Dermis blood vessel endothelial cell (primary cell): ENCODE results near the gene PRKCB. TPM values are rescaled to one million over a fixed set of nuclear protein-coding genes. Genes with fewer than 3 reads are reported as not detected.

Source experiments
- DNase-seq: peaks from one replicate; pipeline ENCODE4 v3.0.0; 2010
- total RNA-seq: library from RNA; depleted of rRNA; stranded (reverse); fragments of >200 nt; gene quantifications from 2 replicates; pipeline ENCODE4 v1.2.3, GENCODE V29; 2014

Gene PRKCB
- total RNA-seq, 1 donor from 2014 or later = not detected

DNA sequence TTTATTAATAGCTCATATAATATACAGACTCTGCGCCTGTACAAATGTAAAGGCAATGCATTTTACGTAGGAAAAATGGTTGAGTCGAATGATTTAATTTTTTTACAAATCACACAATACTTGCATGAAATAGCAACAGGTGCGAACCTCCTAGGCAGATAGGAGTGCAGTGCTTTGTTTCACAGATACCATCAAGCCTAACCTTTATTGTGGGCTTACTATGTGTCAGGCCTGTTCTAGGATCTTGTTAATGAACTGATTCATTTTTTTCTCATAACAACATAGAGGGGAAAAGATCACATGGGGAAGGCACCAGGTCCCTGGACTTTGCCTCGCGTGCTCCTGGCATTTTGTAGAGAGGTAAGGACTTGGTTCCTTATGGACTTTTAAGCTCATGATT lies 107.8 kb downstream of the PRKCB start:
- DNase-seq = no peak

DNA sequence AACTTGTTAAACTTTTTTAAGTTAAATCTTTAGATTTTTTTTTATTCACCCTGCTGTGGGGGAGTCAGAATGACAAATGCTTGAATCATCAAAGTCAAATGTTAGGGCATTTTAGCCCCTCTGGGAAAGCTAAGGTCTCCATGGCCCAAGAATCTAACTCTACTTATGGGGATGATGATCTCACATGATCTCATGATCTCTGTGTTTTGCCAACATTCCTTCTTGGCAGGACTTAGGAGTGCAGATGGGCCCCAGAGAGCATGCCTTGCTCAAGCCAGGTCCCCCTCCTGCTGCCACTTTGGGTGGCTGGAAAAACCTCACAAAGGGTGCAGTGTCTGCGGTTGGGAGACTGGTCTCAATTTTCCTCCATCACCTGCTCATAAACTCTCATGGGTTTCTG lies 108.6 kb downstream of the PRKCB start:
- no peak for DNase-seq

DNA sequence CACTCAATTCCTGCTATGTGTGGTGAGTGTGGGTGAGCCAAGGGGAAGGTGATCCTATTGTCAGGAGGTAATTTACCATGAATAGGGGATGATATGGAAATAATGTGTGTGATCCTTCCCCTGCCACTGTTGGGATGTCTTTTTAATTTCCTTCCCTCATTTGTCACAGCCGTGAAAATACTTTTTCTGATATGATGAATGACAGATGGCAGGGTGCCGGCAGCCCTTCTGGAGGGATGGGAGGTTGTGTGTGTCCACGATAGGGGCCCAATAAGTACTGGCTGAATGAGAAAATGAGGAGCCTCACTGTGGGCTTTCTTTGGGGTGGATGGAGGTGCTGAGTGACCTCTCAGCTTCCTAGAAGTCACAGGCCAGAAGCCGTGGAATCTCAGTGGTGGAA lies 109.5 kb downstream of the PRKCB start:
- DNase-seq = no peak

DNA sequence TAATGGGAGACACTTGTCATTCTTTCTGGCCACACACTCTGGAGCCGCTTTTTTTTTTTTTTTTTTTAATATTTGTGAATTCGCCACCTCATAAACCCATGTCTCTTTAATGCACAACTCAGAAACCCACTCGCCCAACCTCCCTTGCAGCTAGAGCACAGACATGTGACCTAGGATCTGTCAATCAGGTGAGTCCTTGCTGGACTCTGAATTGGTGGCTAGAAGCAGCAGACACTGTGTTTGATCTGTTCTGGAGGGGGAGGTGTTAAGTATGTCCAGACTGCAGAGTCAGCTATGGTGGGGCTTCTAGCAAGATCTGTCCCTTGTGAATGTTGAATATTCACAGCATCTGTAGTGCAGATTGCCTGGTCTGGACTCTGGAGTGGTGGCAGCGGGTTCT lies 112.1 kb downstream of the PRKCB start:
- no peak for DNase-seq

DNA sequence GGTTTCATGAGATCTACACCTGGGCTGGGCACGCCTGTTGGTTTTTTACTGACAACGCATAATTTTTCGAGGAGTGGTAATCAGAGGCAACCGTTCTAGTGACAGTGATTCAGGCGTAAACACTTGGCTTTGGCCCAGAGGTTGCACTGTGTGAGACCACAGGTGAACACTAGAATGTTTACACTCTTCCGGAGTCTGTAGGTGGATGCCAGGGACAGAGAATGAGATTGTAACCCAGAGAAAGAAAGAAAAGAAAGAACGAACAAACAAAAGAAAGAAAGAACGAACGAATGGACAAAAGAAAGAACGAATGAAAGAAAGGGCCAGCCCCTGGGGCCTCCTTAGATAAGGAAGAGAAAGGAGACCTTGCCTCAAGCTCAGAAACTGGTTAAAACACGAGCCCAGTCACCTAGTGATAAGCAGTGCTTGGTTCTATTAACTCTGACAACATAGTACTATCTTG lies 113.2 kb downstream of the PRKCB start:
- DNase-seq = no peak

DNA sequence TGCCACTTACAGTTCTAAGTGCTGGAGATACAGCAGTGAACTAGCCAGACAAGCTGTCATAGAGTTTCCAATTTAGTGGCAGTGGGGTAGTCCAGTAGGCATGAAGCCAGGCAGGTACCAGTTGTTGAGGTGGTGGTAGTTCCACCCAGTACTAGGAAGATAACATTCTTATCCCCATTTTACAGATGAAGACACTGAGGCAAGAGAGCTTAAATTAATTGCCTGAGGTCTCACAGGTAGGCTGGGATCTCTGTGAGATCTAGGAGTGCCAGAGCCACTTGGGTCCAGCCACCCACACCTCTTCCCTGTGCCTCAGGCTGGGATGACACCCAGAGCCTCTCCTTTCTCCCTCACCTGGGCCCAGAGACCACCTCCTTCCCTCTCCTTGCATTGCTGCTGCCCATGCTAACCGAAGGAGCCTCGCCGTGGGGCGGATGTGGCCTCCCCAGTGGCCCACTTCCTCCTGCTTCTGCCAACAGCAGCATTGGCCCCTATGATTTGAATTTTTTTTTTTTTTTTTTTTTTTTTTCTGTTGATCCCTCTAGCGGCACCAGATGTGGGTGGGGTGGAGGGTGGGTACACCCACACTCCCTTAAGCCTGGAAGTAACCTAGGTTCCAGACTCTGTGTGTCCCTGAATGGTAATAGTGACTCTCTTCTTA lies 114.0 kb downstream of the PRKCB start:
- no peak for DNase-seq

DNA sequence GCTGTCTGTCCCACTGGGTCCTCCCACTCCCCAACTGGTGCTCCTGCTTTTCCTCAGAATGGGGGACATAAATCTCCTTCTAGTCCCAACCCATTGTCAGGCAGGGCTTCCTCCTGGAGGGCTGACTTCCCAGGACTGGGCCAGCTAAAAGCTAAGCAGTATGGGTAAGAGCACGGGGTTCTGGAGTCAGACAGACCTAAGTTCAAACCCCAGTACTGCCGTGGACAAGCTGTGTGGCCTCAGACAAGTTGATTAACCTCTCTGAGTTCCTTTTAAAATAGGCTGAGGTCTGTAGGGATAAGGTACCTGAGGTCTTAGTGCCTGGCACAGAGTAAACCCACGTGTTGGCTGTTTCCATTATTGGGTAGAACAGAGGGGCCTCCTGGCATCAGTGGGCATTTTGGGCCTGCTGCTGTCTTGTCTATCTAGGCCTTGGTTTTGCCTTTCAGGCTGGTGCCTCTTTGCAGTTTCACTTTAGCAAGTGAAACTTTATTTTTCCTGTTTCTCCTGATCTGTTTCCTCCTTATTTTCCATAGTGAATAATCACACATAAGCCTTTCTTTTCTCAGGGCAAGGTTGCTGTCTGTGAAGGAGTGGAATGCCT lies 114.6 kb downstream of the PRKCB start:
- no peak for DNase-seq

DNA sequence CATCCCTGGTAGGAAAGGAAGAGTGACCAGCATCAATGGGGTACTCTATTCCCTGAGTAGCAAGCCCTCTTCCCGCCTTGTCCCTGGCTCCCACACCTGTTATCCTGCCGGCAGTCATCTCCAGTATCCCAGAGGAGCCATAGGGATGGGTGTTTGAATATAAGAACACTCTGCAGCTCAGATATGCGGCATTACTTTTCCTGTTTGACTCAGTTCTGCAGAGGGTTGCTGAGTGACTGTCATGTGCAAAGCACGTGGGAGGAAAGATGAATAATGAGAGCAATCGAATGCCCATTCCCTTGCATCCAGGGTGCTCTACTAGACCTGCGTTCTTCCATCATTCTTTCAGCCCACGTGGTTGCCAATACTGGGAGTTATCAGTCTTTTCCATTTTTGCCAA lies 115.1 kb downstream of the PRKCB start:
- no peak for DNase-seq

DNA sequence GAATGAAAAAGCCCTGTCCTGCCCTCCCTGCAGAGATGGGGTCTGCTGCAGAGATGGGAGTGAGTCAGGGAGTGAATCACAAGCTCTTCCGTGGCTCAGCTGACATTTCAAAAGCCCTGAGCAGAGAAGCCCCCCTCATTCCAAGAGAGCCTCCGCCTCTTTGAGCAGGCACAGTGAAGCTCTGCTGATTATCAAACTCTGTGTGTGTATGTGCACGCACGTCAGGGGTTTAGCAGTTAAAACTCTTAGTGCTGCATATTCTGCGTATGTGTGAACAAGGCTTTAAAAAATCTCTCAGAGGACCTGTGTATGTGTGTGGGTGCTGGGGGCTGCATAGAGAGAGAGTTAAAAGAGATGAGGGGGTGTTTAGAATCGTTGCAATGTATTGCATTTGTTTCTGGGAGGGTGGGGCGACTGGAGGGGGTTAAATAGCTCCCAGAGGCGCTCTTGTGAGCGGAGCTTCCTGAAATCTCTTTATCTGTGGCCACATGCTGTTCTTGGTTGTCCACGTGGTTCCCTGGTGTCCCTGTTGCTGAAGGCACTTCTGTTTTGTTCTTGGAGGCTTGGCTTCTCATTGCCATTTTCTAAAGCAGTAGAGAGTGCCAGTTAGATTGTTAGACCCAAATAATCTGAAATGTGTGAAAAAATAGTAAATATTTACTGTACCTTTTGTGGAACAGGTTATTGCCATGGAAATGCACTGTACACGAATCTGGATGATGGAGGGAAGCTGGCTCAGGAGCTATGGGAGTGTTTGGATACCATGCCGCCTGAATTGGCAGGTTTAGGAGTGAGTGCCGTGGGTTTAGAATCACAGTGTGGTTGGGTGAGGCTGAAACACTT lies 116.6 kb downstream of the PRKCB start:
- no peak for DNase-seq

DNA sequence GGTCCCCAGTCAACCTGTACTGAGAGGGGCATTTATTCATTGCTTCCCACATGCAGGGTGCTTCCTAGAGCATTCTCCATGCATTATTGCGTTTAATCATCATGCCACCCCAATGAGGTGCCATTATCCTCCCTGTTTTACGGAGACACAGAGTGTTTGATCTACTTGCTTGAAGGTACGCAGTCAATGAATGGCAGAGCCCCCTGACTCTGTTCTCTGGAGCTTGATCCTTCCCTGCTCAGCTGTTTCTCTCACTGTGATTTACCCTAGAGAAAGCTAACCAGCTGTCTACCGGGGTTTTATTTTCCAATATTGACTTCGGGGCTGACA lies 117.2 kb downstream of the PRKCB start:
- DNase-seq = no peak

DNA sequence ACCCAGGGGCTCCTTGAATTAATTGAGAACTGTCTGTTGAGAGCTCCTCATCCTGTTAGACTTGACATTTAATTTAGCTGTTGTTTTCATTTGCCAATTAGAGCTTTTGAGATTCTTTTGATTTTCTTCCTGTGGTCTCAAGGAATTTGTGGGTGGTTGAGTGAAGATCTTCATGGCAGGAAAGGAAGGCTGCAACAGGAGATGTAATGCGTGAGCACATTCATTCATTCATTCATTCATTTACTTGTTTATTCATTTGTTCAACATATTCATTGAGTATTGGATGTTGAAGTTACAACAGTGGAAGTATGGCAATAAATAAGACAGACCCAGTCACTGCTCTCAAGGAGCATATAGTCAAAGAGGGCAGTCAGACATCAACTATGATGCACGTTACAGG lies 117.7 kb downstream of the PRKCB start:
- DNase-seq = no peak

DNA sequence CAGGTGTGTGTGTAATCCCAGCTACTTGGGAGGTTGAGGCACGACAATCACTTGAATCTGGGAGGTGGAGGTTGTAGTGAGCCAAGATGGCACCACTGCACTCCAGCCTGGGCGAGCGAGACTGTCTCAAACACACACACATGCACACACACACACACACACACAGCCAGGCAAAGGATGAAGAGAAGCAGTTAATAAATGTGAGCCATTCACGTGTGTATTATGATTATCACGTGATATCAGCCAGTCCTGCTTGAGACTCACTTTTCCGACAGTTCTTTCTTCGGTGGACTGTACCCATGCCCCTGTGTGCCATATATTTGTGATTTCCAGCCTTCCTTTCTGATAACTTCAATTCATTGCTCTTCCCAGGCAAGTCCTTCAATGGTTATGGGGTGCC lies 119.3 kb downstream of the PRKCB start:
- no peak for DNase-seq

DNA sequence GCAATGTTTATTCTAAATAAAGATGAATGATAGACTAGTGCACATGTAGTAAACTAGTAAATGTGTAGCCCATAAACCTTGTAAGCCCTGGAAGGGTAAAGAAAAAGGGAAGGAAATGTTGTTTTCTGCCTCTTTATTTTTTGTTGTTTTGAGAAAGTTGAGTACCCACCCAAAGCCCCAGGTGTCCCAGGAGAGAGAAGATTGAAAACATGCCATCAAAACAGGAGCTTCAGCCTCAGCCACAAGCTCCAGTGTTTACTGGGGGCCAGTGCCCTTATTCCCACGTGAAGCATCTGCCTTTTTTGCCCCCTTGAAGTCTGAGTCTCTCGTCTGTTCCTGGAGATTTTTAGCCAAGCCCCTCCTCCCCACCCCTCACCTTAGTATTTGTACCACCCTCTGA lies 121.5 kb downstream of the PRKCB start:
- no peak for DNase-seq

DNA sequence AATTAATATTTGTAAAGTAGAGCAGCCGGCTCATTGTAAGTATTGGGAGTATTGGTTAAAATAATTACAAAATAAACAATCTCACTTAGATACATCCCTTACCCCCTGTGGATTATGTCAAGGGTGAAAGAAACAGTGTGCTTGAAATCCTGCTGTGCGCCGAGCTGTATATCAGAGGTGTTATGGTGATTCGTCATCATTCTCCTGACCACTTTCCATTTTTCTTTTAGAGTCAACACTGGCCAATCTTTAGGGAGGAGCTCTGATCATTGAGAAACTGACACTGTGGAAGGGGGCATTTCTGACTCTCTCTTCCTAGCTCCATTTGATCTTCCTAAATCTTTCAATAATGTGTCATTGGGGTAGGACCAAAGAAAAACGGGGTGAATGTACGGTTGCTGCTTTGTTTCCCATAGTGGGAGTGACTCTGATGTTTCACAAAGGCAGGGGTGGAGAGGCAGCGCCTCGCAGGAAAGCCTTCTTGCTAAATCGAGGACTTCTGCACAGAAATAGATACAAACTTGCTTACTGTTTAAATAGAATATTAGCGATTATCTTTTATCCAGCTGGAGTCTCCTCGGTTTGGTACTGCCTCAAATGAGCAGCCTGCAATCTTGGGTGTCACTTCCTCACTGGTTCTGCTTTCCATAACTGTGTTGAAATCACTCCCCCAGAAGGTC lies 123.4 kb downstream of the PRKCB start:
- no peak for DNase-seq

DNA sequence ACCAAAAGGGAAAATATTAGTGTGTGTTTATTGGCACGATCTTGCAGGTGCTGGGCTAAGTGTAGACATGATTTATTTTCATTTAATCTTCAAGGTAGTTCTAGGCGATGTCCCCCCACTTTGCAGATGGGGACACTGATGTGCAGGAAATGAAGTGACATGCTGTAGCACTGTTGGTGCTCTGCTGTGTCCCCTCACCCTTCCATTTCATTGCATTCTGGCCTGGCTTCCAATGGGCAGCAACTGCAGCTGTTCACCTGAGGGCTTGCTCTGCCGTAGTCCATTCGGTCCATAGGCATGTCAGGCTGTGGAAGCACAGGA lies 123.9 kb downstream of the PRKCB start:
- no peak for DNase-seq

DNA sequence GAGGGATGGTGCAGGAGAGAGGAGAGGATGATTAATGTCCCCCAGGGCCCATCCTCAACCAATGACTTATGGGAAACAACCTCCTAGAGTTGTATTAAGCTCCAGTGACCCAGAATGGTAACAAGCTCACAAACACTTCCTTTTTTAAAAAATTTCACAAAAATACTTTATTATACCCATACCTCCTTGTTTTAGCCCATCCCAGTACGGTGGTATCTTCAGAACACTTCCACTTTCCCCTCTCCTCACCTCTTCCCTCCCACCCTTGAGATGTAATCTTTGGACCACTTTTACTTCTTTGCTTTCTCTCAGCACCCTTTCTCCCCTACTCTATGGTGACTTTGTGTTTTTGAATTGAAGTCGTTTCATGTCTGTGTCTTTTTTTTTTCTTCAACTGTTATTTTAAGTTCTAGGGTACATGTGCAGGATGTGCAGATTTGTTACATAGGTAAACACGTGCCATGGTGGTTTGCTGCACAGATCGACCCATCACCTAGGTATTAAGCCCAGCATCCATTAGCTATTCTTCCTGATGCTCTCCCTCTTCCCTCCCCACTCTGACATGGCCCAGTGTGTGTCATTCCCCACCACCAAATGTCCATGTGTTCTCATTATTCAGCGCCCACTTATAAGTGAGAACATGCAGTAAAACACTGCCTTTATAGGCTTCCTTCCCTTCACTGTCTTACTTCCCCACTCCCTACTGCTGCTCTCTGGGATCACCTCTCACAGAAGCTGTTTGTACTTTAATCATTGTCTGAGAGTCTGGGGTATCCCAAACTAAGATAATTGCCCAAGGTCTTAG lies 124.5 kb downstream of the PRKCB start:
- DNase-seq = no peak

DNA sequence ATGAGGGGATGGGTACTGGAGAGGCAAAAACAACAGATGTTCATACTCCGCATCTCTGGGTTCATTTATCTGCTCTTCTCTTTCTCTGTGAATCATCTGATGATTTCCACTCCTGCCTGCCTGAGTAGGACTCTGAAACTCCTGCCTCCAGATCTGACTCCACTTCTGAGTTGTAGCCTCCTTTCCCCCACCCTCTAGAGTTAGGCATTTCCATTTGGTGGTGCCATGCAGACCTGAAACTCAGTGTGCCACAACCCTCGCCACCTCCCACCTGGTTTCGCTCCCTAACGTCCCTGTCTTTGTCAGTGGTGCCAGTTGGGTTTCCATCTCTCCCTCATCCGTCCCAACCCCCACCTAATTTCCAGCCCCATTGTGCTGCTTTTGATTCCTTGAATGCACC lies 126.2 kb downstream of the PRKCB start:
- no peak for DNase-seq

DNA sequence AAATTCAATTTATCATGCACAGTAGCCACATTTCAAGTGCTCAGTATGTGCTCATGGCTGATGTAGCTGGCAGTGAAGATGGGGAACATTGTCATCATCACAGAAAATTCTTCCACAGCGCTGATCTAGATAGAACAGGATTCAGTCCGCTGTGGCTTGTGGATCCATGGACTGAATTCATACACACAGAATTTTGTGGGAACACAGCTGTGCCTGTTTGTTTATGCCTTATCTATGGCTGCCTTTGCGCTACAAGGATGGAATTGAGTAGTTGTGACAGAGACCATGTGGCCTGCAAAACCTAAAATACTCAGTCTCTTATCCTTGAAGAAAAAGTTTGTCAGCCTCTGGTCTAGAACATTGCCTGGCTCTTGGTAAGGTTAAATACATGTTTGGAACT lies 128.4 kb downstream of the PRKCB start:
- no peak for DNase-seq

DNA sequence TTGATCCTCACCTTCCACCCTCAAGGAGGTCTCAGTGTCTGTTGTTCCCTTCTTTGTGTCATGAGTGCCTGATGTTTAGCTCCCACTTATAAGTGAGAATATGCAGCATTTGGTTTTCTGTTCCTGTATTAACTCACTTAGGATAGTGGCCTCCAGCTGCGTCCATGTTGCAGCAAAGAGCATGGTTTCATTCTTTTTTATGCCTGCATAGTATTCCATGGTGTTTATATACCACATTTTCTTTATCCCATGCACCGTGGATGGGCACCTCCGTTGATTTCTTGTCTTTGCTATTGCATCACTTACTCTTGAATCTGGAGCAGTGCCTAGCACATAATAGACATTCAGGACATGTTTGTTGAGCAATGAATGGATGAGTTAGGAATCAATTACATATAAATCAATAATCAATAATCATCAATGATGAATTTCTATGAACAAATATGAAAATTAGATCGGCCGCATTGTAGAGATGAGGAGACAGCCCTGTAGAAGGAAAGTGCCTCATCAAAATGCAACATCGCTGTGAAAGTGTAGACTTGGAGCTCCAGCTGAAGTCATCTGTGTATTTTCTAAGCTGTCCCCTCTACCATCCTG lies 129.5 kb downstream of the PRKCB start:
- no peak for DNase-seq

DNA sequence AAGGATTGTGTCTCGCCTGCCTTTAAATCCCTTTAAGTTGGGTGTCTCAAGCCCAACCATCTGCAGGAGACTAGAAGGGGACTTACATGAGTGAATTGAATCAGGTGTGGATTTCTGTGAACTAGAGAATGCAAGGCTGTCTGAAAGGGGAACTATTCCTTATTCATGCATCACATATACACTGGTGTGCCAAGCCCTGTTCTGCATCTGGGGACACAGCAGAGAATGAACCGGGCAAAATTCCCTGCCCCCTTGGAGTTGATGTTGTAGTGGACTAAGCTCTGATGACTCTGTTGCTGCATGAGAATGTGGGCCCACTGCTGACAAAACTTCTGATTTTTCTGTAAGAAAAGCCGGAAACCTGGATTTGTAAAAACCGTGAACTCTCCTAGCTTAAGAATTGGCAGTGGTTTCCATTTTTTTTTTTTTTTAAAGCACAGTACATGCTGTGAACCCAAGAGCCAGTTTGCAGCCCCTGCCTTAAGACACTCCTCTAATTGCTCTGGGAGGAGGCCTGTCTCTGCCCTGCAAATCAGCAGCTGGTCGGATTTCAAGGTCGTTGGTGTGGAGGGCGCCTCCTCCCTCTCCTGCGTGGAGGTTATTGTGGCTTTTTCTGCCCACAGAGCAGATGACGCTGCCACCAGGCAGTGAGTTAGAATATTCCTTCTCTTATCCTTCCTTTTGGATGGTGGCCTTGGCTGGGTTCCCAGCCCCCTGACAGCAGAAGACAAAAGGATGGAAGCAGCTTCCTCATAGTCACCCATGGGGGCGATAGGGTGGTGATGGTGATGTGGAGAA lies 131.0 kb downstream of the PRKCB start:
- DNase-seq = no peak

DNA sequence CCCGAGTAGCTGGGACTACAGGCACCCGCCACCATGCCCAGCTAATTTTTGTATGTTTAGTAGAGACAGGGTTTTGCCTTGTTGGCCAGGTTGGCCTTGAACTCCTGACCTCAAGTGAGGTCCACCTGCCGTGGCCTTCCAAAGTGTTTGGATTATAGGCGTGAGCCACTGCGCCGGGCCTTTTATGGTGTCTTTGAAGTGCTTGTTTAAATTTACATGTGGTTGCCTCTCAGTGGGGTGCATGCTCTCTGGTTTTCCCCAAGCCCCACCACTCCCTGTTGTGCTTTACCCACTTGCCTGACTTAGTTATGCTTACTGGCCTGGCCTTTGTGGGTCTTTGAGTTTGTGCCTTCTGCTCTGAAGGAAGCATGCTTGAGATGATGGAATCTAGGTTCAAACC lies 132.0 kb downstream of the PRKCB start:
- no peak for DNase-seq

DNA sequence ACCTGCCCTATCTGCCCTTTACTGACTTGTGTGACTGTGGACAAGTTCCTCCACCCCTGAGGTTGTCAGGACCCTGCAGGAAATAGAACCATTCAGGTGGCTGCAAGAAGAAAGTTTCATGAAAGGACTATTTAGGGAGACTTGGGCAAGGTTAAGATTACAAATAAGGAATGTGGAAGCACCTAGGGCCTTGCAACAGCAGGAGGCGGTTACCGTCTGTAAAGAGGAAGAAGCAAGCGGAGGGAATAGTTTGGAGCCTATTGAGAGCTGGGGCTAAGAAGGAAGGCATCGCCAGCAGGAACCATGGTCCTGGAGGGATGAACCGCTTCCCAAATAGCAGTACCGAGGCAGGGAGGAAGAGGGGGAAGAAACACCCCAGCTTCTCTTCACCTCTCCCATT lies 132.4 kb downstream of the PRKCB start:
- no peak for DNase-seq
